IMR-90 (cell line): ENCODE measurements around the gene ZNF582. TPM values are rescaled to one million over a fixed set of nuclear protein-coding genes. Genes with fewer than 3 reads are reported as not detected.

ENCODE experiments used
- ATAC-seq: fragments of 200-7000 bp; cut with Tn5 transposase; 2 replicates; pipeline ENCODE4 v1.9.1; 2020; ENCODE audit warnings: low read depth, mild to moderate bottlenecking, moderate library complexity
- BruUV-seq: library from RNA; stranded (reverse); fragments of 400-500 nt; replicated peaks from 2 replicates; lab custom pipeline; 2021; lab: Mats Ljungman, UMichigan
- CTCF ChIA-PET: fragments of 300-600 bp; formaldehyde crosslinking; extraction: SDS; loops from one replicate; lab custom pipeline; 2021; ENCODE audit warnings: antibody characterized with exemption; lab: Yijun Ruan, JAX
- POLR2A ChIA-PET: fragments of 300-600 bp; sonication (Branson Sonifier 250); formaldehyde crosslinking; loops from one replicate; lab custom pipeline; 2022; ENCODE audit warnings: antibody characterized with exemption; ENCODE audit not compliant: unreplicated experiment; lab: Charles Lee
- DNase-seq: peaks from one replicate; pipeline ENCODE4 v3.0.0; 2013
- H2AFZ ChIP-seq: replicated peaks from 2 replicates; pipeline ENCODE3; 2013; ENCODE audit warnings: low read length, mild to moderate bottlenecking; ENCODE audit not compliant: poor library complexity
- H2AK5ac ChIP-seq: 2 replicates; pipeline ENCODE4 v1.6.1; 2013; ENCODE audit warnings: low read depth, low read length, inconsistent platforms
- H2AK9ac ChIP-seq: replicated peaks from 2 replicates; pipeline ENCODE3; 2013; ENCODE audit warnings: mild to moderate bottlenecking, low read depth, low read length, moderate library complexity; ENCODE audit not compliant: poor library complexity
- H2BK120ac ChIP-seq: 2 replicates; pipeline ENCODE4 v1.6.1; 2013; ENCODE audit warnings: low read depth, low read length, inconsistent platforms
- H2BK15ac ChIP-seq: 3 replicates; pipeline ENCODE4 v1.6.1; 2013; ENCODE audit warnings: low read depth, low read length, inconsistent platforms
- H2BK20ac ChIP-seq: 2 replicates; pipeline ENCODE4 v1.6.1; 2013; ENCODE audit warnings: low read depth, mild to moderate bottlenecking, inconsistent platforms, low read length, moderate library complexity
- H2BK5ac ChIP-seq: 2 replicates; pipeline ENCODE4 v1.6.1; 2013; ENCODE audit warnings: mild to moderate bottlenecking, low read depth, low read length, inconsistent platforms; ENCODE audit not compliant: poor library complexity, severe bottlenecking
- H3K14ac ChIP-seq: replicated peaks from 2 replicates; pipeline ENCODE4 v1.6.1; 2013; ENCODE audit warnings: low read depth, low read length, inconsistent platforms
- H3K18ac ChIP-seq: 2 replicates; pipeline ENCODE4 v1.6.1; 2013; ENCODE audit warnings: low read depth, low read length, control low read depth
- H3K23ac ChIP-seq: 2 replicates; pipeline ENCODE4 v1.6.1; 2013; ENCODE audit warnings: low read depth, low read length, inconsistent platforms
- H3K27ac ChIP-seq: 2 replicates; pipeline ENCODE4 v1.5.1; 2013; ENCODE audit warnings: mild to moderate bottlenecking, control low read depth, low read length; ENCODE audit not compliant: insufficient read depth
- H3K27me3 ChIP-seq: 2 replicates; pipeline ENCODE4 v1.6.1; 2013; ENCODE audit warnings: low read length; ENCODE audit not compliant: control insufficient read depth, insufficient read depth
- H3K36me3 ChIP-seq: 2 replicates; pipeline ENCODE4 v1.6.1; 2013; ENCODE audit warnings: low read length, mixed read lengths; ENCODE audit not compliant: control insufficient read depth, insufficient read depth
- H3K4ac ChIP-seq: 2 replicates; pipeline ENCODE4 v1.6.1; 2013; ENCODE audit warnings: low read depth, low read length, inconsistent platforms
- H3K4me1 ChIP-seq: 2 replicates; pipeline ENCODE4 v1.6.1; 2013; ENCODE audit warnings: low read length, mixed read lengths; ENCODE audit not compliant: control insufficient read depth, insufficient read depth
- H3K4me2 ChIP-seq: 2 replicates; pipeline ENCODE4 v1.6.1; 2013; ENCODE audit warnings: low read depth, mild to moderate bottlenecking, control low read depth, low read length, moderate library complexity
- H3K4me3 ChIP-seq: 2 replicates; pipeline ENCODE4 v1.5.1; 2013; ENCODE audit warnings: low read depth, mild to moderate bottlenecking, control low read depth, low read length, moderate library complexity; ENCODE audit not compliant: insufficient read depth
- H3K56ac ChIP-seq: 2 replicates; pipeline ENCODE4 v1.6.1; 2013; ENCODE audit warnings: low read length, inconsistent platforms; ENCODE audit not compliant: insufficient read depth; ENCODE audit errors: extremely low read depth
- H3K79me1 ChIP-seq, 2 experiments: 2 replicates each; pipeline ENCODE4 v1.6.1; 2013; ENCODE audit warnings: low read length in 2 of 2, inconsistent platforms in 1 of 2, low read depth in 1 of 2
- H3K9ac ChIP-seq: 2 replicates; pipeline ENCODE4 v1.6.1; 2013; ENCODE audit warnings: low read depth, low read length, control low read depth
- H3K9me1 ChIP-seq: 2 replicates; pipeline ENCODE4 v1.6.1; 2013; ENCODE audit warnings: low read length, inconsistent platforms; ENCODE audit not compliant: insufficient read depth
- H3K9me3 ChIP-seq: 2 replicates; pipeline ENCODE4 v1.6.1; 2013; ENCODE audit warnings: low read length; ENCODE audit not compliant: control insufficient read depth, insufficient read depth
- H4K20me1 ChIP-seq: 2 replicates; pipeline ENCODE4 v1.6.1; 2013; ENCODE audit warnings: low read length, inconsistent platforms; ENCODE audit not compliant: insufficient read depth
- H4K5ac ChIP-seq: 2 replicates; pipeline ENCODE4 v1.6.1; 2013; ENCODE audit warnings: mild to moderate bottlenecking, low read depth, low read length, control low read depth
- H4K8ac ChIP-seq, 2 experiments: 2 replicates each; pipeline ENCODE4 v1.6.1; 2013; ENCODE audit warnings: low read depth in 2 of 2, low read length in 2 of 2, control low read depth in 1 of 2, inconsistent platforms in 1 of 2
- H4K91ac ChIP-seq: 2 replicates; pipeline ENCODE4 v1.6.1; 2013; ENCODE audit warnings: low read depth, low read length, inconsistent platforms; ENCODE audit not compliant: insufficient read depth
- BHLHE40 ChIP-seq: fragments of 150-350 bp; IDR thresholded peaks from 2 replicates; pipeline ENCODE4 v1.6.1; 2016; ENCODE audit warnings: mild to moderate bottlenecking, low read depth, low read length
- CEBPB ChIP-seq: IDR thresholded peaks from 2 replicates; pipeline ENCODE4 v1.6.1; 2012; ENCODE audit warnings: low read depth, low read length, improper control_type of control experiment
- CTCF ChIP-seq: conservative IDR thresholded peaks from 2 replicates; pipeline ENCODE4 v1.5.1; 2012; ENCODE audit warnings: mild to moderate bottlenecking, low read depth, low read length, improper control_type of control experiment
- ELK1 ChIP-seq: fragments of 150-350 bp; IDR thresholded peaks from 2 replicates; pipeline ENCODE4 v1.6.1; 2016; ENCODE audit warnings: low read depth, mild to moderate bottlenecking, low read length, moderate library complexity, borderline replicate concordance
- MAFK ChIP-seq: IDR thresholded peaks from 2 replicates; pipeline ENCODE4 v1.6.1; 2012; ENCODE audit warnings: low read depth, low read length, improper control_type of control experiment
- MAZ ChIP-seq: IDR thresholded peaks from 2 replicates; pipeline ENCODE4 v1.6.1; 2012; ENCODE audit warnings: low read depth, mild to moderate bottlenecking, low read length, improper control_type of control experiment, moderate library complexity, borderline replicate concordance
- MXI1 ChIP-seq: IDR thresholded peaks from 2 replicates; pipeline ENCODE4 v1.6.1; 2012; ENCODE audit warnings: low read depth, mild to moderate bottlenecking, low read length, moderate library complexity, borderline replicate concordance
- NFE2L2 ChIP-seq: fragments of 150-350 bp; IDR thresholded peaks from 2 replicates; pipeline ENCODE4 v1.6.1; 2016; ENCODE audit warnings: low read depth, mild to moderate bottlenecking, low read length
- POLR2A ChIP-seq: IDR thresholded peaks from 2 replicates; pipeline ENCODE4 v1.6.1; 2012; ENCODE audit warnings: mild to moderate bottlenecking, low read depth, low read length
- RAD21 ChIP-seq: IDR thresholded peaks from 2 replicates; pipeline ENCODE4 v1.6.1; 2012; ENCODE audit warnings: low read length, improper control_type of control experiment
- RCOR1 ChIP-seq: IDR thresholded peaks from 2 replicates; pipeline ENCODE4 v1.6.1; 2012; ENCODE audit warnings: mild to moderate bottlenecking, low read length, improper control_type of control experiment; ENCODE audit not compliant: insufficient replicate concordance
- RFX5 ChIP-seq: IDR thresholded peaks from 2 replicates; pipeline ENCODE4 v1.8.0; 2012; ENCODE audit warnings: low read depth, mild to moderate bottlenecking, low read length, moderate library complexity
- SMC3 ChIP-seq: fragments of 150-350 bp; IDR thresholded peaks from 2 replicates; pipeline ENCODE4 v1.6.1; 2016; ENCODE audit warnings: low read depth, mild to moderate bottlenecking, antibody characterized with exemption, low read length, moderate library complexity
- USF2 ChIP-seq: fragments of 150-350 bp; IDR thresholded peaks from 2 replicates; pipeline ENCODE4 v1.6.1; 2017; ENCODE audit warnings: mild to moderate bottlenecking, antibody characterized with exemption, low read length, low read depth
- WGBS, 2 experiments: methylation state at CpG; one replicate each; pipeline versions ENCODE4 v1.1.5 to v1.1.7; 2013; ENCODE audit warnings: missing lambda C conversion rate in 2 of 2; ENCODE audit not compliant: insufficient read length in 1 of 2; ENCODE audit errors: extremely low coverage in 2 of 2; 5-methylcytosine and 5-hydroxymethylcytosine counted together
- dilution Hi-C: fragments of 300-500 bp; cut with HindIII; formaldehyde crosslinking; loops from one replicate; pipeline ENCODE4 v1.14.3; 2018; ENCODE audit warnings: low sequenced_read_pairs; ENCODE audit not compliant: unreplicated experiment
- in situ Hi-C: fragments of 300-500 bp; cut with MboI; formaldehyde crosslinking; loops from 3 replicates; pipeline ENCODE4 v1.14.3; 2019; ENCODE audit warnings: low sequenced_read_pairs, inconsistent platforms, mixed read lengths
- intact Hi-C: fragments of 100-400 bp; cut with micrococcal nuclease; formaldehyde crosslinking; loops from 2 replicates; pipeline ENCODE4 v1.10.0; 2022
- polyA plus RNA-seq, 3 experiments: library from polyadenylated mRNA; depleted of rRNA; stranded (reverse); fragments of >200 nt; gene quantifications; 2 replicates each; pipeline ENCODE4 v1.2.3, GENCODE V29; 2012; ENCODE audit warnings: low replicate concordance in 1 of 3
- total RNA-seq: library from RNA; depleted of rRNA; stranded (reverse); fragments of >200 nt; gene quantifications from 2 replicates; pipeline ENCODE4 v1.2.3, GENCODE V29; 2012

Gene ZNF582
- total and polyA plus RNA-seq, 2 of the 4 experiments (the other 2 are of a cell fraction): 1.6 to 1.8 TPM

GRCh38 chr19:56405062-56405461 is 11.7 kb upstream of the ZNF582 start:
- ATAC-seq: no peak
- no peak overlapping the region for H3K56ac ChIP-seq
- no peak overlapping the region for H2AFZ ChIP-seq
- H3K4me2 ChIP-seq: peak overlapping the region; percentile 98
- H3K18ac ChIP-seq: no peak overlapping the region
- no TSS peak for BruUV-seq
- no peaks in the 10 kb centered on the region for H4K20me1 ChIP-seq
- no peak overlapping the region for H2BK120ac ChIP-seq
- H4K8ac ChIP-seq: peak overlapping the region; percentile 98 to 99; a peak in 1 of 4 replicates
- H3K27ac ChIP-seq: no peak overlapping the region
- peak overlapping the region; percentile 98 for H2AK5ac ChIP-seq
- H3K9ac ChIP-seq: no peak overlapping the region; the same call in 1 of the 2 replicates
- TF ChIP-seq MXI1: no peak
- TF ChIP-seq NFE2L2: no peak
- no peak for TF ChIP-seq ELK1
- TF ChIP-seq CTCF: no peak
- no peak for TF ChIP-seq CEBPB
- TF ChIP-seq BHLHE40: no peak
- no peak for TF ChIP-seq RAD21
- TF ChIP-seq MAZ: no peak
- TF ChIP-seq MAFK: no peak
- TF ChIP-seq USF2: no peak
- no peak for TF ChIP-seq POLR2A
- TF ChIP-seq RFX5: no peak
- no peak for TF ChIP-seq RCOR1
- TF ChIP-seq SMC3: no peak
- intact Hi-C loops (no loop called here), dilution Hi-C loops (no loop called here), in situ Hi-C loops (loop anchor here (25.0 kb wide), 1 partner anchor 982 kb away; the partner anchor contains the start of gene ZNF548)
- peak overlapping the region; percentile 79 for H3K4me3 ChIP-seq
- peak overlapping the region; percentile 93 for H3K4ac ChIP-seq
- H3K9me1 ChIP-seq: peaks cover 7% of the 10 kb centered on the region
- no peak overlapping the region for H2BK5ac ChIP-seq
- no peak overlapping the region for H2BK20ac ChIP-seq
- POLR2A ChIA-PET: no interaction called here
- peaks cover 10 to 19% of the 10 kb centered on the region in 2 experiments for H3K79me1 ChIP-seq
- CTCF ChIA-PET: no interaction called here
- no peak overlapping the region for H4K5ac ChIP-seq
- H3K4me1 ChIP-seq: no peaks in the 10 kb centered on the region
- peak overlapping the region; percentile 99; the same call in 1 of the 2 replicates for H3K14ac ChIP-seq
- no peak overlapping the region for H2BK15ac ChIP-seq
- peaks cover 22% of the 10 kb centered on the region for H3K9me3 ChIP-seq
- peak overlapping the region; percentile 91; the same call in 1 of the 2 replicates for H3K23ac ChIP-seq
- 88% methylated on average over 3 of the region's 4 CpGs; no CpG with 5 or more reads in 1 of the 2 experiments for WGBS, 2 experiments
- H3K27me3 ChIP-seq: no peaks in the 10 kb centered on the region
- H4K91ac ChIP-seq: no peak overlapping the region
- no peak for DNase-seq
- peaks cover 13% of the 10 kb centered on the region for H3K36me3 ChIP-seq
- H2AK9ac ChIP-seq: peak overlapping the region; percentile 97
